Osteocyte (in vitro differentiated cells): ENCODE measurements around the gene KCTD5. TPM values are rescaled to one million over a fixed set of nuclear protein-coding genes. Genes with fewer than 3 reads are reported as not detected.
"Not testable (repeated sequence)": the region's sequence is repeated elsewhere in the genome, so short reads cannot be mapped to it uniquely, and the experiment has no call there.

Experiments used
- DNase-seq: peaks from one replicate; pipeline ENCODE4 v3.0.0; 2021; ENCODE audit warnings: mixed read lengths; ENCODE audit not compliant: unreplicated experiment; ENCODE audit errors: extremely low spot score
- H3K27ac Mint-ChIP-seq: one replicate; pipeline ENCODE4 v1.8.0; 2021; ENCODE audit warnings: mild to moderate bottlenecking, mixed read lengths; ENCODE audit not compliant: unreplicated experiment
- H3K27me3 Mint-ChIP-seq: one replicate; pipeline ENCODE4 v1.8.0; 2021; ENCODE audit warnings: mixed read lengths; ENCODE audit not compliant: unreplicated experiment
- H3K36me3 Mint-ChIP-seq: one replicate; pipeline ENCODE4 v1.8.0; 2021; ENCODE audit warnings: mixed read lengths; ENCODE audit not compliant: unreplicated experiment
- H3K4me1 Mint-ChIP-seq: one replicate; pipeline ENCODE4 v1.8.0; 2021; ENCODE audit warnings: mixed read lengths; ENCODE audit not compliant: unreplicated experiment
- H3K4me3 Mint-ChIP-seq: one replicate; pipeline ENCODE4 v1.8.0; 2021; ENCODE audit warnings: mild to moderate bottlenecking, moderate library complexity, mixed read lengths; ENCODE audit not compliant: unreplicated experiment
- H3K9me3 Mint-ChIP-seq: one replicate; pipeline ENCODE4 v1.8.0; 2021; ENCODE audit warnings: mixed read lengths; ENCODE audit not compliant: unreplicated experiment
- total RNA-seq: library from RNA; stranded (reverse); gene quantifications from 2 replicates; pipeline ENCODE4 v1.2.1, GENCODE V29; 2021
- TF ChIP-seq, protein P1 (sequence below): fragments of 200-600 bp; sonication (generic); IDR thresholded peaks from 2 replicates; pipeline ENCODE4 v1.5.0; 2021; ENCODE audit warnings: antibody characterized with exemption, mild to moderate bottlenecking, moderate library complexity

Gene KCTD5
- total RNA-seq, 1 donor from 2014 or later: 28.0 TPM

- no peak overlapping the region for H3K27ac Mint-ChIP-seq
Measured at GRCh38 chr16:2686912-2687507, 4.7 kb downstream of the KCTD5 start.

GRCh38 chr16:2687531-2688308, 5.4 kb downstream of the KCTD5 start:
- DNase-seq: no peak
- no peak overlapping the region for H3K4me3 Mint-ChIP-seq
- H3K27me3 Mint-ChIP-seq: no peaks in the 10 kb centered on the region
- no peaks in the 10 kb centered on the region for H3K36me3 Mint-ChIP-seq
- H3K27ac Mint-ChIP-seq: no peak overlapping the region
- TF ChIP-seq, protein P1, sequence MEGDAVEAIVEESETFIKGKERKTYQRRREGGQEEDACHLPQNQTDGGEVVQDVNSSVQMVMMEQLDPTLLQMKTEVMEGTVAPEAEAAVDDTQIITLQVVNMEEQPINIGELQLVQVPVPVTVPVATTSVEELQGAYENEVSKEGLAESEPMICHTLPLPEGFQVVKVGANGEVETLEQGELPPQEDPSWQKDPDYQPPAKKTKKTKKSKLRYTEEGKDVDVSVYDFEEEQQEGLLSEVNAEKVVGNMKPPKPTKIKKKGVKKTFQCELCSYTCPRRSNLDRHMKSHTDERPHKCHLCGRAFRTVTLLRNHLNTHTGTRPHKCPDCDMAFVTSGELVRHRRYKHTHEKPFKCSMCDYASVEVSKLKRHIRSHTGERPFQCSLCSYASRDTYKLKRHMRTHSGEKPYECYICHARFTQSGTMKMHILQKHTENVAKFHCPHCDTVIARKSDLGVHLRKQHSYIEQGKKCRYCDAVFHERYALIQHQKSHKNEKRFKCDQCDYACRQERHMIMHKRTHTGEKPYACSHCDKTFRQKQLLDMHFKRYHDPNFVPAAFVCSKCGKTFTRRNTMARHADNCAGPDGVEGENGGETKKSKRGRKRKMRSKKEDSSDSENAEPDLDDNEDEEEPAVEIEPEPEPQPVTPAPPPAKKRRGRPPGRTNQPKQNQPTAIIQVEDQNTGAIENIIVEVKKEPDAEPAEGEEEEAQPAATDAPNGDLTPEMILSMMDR: no peak
- H3K9me3 Mint-ChIP-seq: no peaks in the 10 kb centered on the region
- peaks cover 8% of the 10 kb centered on the region for H3K4me1 Mint-ChIP-seq

More at GRCh38 chr16:2686912-2687507, 4.7 kb downstream of the KCTD5 start:
- H3K27me3 Mint-ChIP-seq: no peaks in the 10 kb centered on the region
- no peaks in the 10 kb centered on the region for H3K36me3 Mint-ChIP-seq
- H3K4me1 Mint-ChIP-seq: peaks cover 10% of the 10 kb centered on the region
- DNase-seq: no peak
- H3K9me3 Mint-ChIP-seq: no peaks in the 10 kb centered on the region
- H3K4me3 Mint-ChIP-seq: no peak overlapping the region
- TF ChIP-seq, protein P1: no peak

- not testable (repeated sequence) for H3K27me3 Mint-ChIP-seq, H3K36me3 Mint-ChIP-seq, DNase-seq
Measured at GRCh38 chr16:2689422-2689821, 7.1 kb downstream of the KCTD5 start.

DNA sequence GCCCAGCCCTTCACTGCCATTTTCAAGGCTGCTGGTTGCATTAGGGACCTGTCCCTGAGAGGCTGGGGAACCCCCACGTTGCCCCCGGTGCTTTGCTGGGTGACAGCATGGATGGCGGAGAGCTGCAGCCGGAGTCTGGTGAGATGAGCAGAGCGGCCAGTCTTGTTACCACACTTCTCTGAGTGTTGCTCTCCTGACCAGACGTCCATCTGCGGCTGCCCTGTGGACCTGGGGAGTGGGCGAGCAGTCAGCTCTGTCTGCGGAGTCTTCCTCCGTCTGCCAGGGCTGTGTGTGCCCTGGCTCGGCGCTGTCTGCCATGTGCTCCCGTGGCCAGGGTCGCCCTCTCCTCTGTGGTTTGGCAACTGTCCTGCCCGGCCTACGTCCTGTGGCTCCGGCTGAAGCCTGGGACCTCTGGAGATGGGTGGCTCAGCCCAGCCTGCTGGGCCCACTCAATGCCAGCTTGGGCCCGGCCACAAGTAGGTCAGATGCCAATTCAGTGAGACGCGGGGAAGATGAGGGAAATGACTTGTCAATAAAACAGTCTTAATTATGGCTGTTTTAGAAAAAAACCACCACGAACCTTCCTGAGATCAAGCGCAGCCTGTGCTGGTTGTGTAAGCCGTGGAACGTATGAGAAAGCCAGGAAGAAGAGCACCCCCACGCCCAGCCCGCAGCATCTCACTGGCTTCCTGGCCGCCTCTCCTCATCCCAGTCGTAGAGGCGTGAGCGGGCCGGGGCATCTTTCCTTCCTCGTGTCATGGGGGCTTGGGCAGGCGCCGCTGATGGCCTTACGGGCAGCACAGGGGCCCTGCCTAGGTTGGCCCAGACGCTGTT, 7.9 kb downstream of the KCTD5 start:
- no peaks in the 10 kb centered on the region for H3K36me3 Mint-ChIP-seq

More at GRCh38 chr16:2689422-2689821, 7.1 kb downstream of the KCTD5 start:
- not testable (repeated sequence) for H3K9me3 Mint-ChIP-seq, H3K4me3 Mint-ChIP-seq, H3K4me1 Mint-ChIP-seq, H3K27ac Mint-ChIP-seq

DNA sequence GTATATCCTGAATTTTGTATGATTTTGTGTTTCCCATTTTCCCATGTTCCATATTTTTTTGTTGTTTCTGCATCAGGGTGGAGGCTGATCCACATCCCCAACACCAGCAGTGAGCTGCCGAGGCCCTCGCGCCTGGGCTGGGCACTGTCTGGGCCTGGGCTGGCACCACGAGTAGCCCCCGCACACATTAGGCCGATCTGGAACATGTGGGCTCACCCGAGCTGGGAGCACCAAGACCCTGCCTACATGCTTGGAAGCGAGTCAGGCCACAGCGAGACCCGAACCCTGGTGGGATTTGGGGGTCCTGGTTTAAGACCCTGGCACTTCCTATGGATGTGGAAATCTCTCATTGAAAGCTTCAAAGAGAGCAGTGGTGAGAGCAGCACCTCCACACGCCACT, 8.5 kb downstream of the KCTD5 start:
- TF ChIP-seq, protein P1: no peak
- Mint-ChIP-seq H3K9me3 (no peaks in the 10 kb centered on the region), H3K4me3 (no peak overlapping the region), H3K27ac (no peak overlapping the region), H3K27me3 (no peaks in the 10 kb centered on the region), H3K4me1 (no peaks in the 10 kb centered on the region), H3K36me3 (no peaks in the 10 kb centered on the region)
- no peak for DNase-seq

More for the DNA sequence above, 7.9 kb downstream of the KCTD5 start:
- H3K27ac Mint-ChIP-seq: no peak overlapping the region
- DNase-seq: no peak
- H3K9me3 Mint-ChIP-seq: no peaks in the 10 kb centered on the region
- TF ChIP-seq, protein P1: no peak
- no peaks in the 10 kb centered on the region for H3K27me3 Mint-ChIP-seq
- H3K4me1 Mint-ChIP-seq: no peaks in the 10 kb centered on the region
- H3K4me3 Mint-ChIP-seq: no peak overlapping the region
